ENCODE data around the gene NR2F2. TPM values are rescaled to one million over a fixed set of nuclear protein-coding genes. Genes with fewer than 3 reads are reported as not detected.
"Not testable (repeated sequence)": the region's sequence is repeated elsewhere in the genome, so short reads cannot be mapped to it uniquely, and the experiment has no call there.

NR2F2 gene
- total RNA-seq, 1 experiment from 2014 or later, result 1.3 TPM

- Histone ChIP-seq H3K9me3 (no peaks in the 10 kb centered on the region), H3K36me3 (no peaks in the 10 kb centered on the region), H3K27me3 (no peaks in the 10 kb centered on the region), H3K4me3 (no peak overlapping the region)
- DNase-seq, result no peak
Measured at GRCh38 chr15:96363707-96364106, 33.2 kb downstream of the NR2F2 start.

DNA sequence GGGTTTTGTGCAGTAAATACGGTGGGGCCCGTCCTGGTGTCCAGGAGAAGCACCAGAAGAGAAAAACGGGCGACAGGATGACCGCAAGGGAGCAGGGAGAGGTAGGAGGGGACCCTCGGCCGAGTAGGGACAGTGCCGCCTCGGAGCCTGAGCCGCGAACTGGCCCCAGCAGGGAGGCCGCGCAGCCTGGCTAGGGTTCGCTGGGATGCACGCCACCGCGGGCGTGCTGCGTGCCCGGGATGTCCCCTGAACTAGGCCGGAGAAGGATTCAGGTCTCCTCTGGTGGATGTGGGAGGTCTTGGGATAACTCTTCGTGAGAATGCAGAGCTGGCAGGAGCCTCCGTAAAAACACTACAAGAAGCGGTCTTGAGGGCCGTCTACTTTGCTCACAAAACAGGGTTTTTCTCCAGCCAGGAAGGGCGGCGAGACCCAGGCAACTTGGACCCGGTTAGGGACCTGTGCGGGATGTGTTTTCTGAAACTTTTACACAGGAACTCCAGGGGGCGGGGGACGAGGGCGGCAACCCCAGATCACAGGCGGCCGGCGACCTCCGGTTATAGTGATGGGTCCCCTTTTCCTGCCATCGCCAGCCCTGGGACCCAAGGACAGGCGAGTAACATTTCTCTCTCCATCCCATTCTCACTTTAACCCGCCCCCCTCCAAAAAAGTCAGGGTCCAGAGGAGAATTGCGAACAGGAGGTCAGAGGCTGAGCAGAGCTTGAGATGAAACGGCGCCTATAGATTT, 35.5 kb downstream of the NR2F2 start:
- no peaks in the 10 kb centered on the region for H3K36me3 ChIP-seq
- no peak overlapping the region for H3K4me3 ChIP-seq
- no peaks in the 10 kb centered on the region for H3K27me3 ChIP-seq
- DNase-seq, result no peak
- H3K9me3 ChIP-seq, result no peaks in the 10 kb centered on the region

GRCh38 chr15:96366526-96366877, 36.0 kb downstream of the NR2F2 start:
- H3K9me3 ChIP-seq, result no peaks in the 10 kb centered on the region
- no peak for DNase-seq
- no peak overlapping the region for H3K4me3 ChIP-seq
- H3K27me3 ChIP-seq, result no peaks in the 10 kb centered on the region
- H3K36me3 ChIP-seq, result no peaks in the 10 kb centered on the region

- DNase-seq, result no peak
- no peak overlapping the region for H3K4me3 ChIP-seq
Measured at GRCh38 chr15:96367311-96368200, 37.1 kb downstream of the NR2F2 start.

GRCh38 chr15:96369351-96369750, 38.9 kb downstream of the NR2F2 start:
- Histone ChIP-seq H3K27me3 (no peaks in the 10 kb centered on the region), H3K9me3 (no peaks in the 10 kb centered on the region), H3K4me3 (no peak overlapping the region), H3K36me3 (no peaks in the 10 kb centered on the region)
- DNase-seq, result no peak

More at GRCh38 chr15:96367311-96368200, 37.1 kb downstream of the NR2F2 start:
- H3K36me3 ChIP-seq, result no peaks in the 10 kb centered on the region
- no peaks in the 10 kb centered on the region for H3K27me3 ChIP-seq
- no peaks in the 10 kb centered on the region for H3K9me3 ChIP-seq

DNA sequence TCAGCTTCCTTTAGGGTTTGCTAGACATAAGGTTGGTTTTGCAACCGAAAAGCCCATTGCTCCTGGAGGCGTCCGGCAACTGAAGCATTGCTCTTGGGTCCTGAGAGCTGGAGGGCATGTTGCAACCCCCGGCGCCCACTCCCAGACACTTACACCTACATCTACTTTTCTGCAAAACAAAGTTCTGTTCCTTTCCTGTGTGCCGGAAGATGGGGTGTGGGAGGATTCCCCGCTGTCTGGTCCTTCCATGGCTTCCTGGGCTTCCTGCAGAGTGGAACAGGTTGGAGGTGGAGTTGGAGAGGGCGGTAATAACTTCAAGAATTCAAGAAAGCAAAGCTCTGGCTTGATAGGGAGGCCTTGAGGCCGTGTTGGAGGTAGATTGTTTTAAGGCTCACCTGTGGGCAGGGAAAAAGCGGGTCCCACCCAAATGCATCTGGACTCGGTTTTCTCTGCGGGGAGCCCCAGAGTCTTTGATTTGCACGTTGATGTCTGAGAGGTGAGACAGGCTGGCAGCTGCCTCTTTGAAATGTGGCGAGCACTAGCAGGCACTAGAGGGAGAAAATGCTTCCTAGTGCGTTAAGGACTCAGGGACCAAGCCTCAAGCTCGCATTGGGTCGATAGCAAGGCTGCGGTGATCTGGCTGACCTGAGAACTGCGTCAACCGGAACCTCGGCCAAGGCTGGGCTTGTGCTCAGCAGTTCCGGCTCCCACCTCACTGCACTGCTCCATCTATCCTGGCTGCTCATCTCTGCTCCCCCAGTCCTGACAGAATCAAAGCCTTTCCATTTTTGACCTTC, 39.5 kb downstream of the NR2F2 start:
- Histone ChIP-seq H3K36me3 (no peaks in the 10 kb centered on the region), H3K4me3 (no peak overlapping the region), H3K9me3 (no peaks in the 10 kb centered on the region), H3K27me3 (no peaks in the 10 kb centered on the region)
- DNase-seq, result no peak

DNA sequence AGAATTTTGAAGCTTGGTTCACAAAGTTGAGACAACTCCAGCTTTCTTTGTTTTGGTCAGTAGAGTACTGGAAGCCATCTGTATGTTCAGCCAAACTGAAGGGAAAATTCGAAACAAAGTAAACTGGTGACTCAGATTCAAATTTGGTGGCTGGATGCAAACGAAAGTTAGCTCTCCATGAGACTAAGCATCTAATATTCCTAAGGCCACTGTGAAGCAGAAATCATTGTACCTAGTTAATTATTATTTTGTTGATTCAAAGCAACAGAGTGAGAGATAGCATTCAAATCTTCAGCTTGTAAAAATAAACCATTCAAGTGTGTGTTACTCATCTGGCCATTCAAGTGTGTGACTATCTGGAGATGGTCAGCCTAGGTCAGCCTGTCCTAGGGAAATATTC, 42.1 kb downstream of the NR2F2 start:
- Histone ChIP-seq H3K27me3 (no peaks in the 10 kb centered on the region), H3K4me3 (no peak overlapping the region), H3K36me3 (no peaks in the 10 kb centered on the region), H3K9me3 (no peaks in the 10 kb centered on the region)
- DNase-seq, result no peak

GRCh38 chr15:96374499-96374898, 44.0 kb downstream of the NR2F2 start:
- no peak for DNase-seq
- H3K27me3 ChIP-seq, result no peaks in the 10 kb centered on the region
- no peaks in the 10 kb centered on the region for H3K9me3 ChIP-seq
- no peaks in the 10 kb centered on the region for H3K36me3 ChIP-seq
- no peak overlapping the region for H3K4me3 ChIP-seq

- not testable (repeated sequence) for H3K9me3 ChIP-seq, H3K27me3 ChIP-seq, DNase-seq, H3K36me3 ChIP-seq, H3K4me3 ChIP-seq
Measured at GRCh38 chr15:96379592-96379991, 49.1 kb downstream of the NR2F2 start.

DNA sequence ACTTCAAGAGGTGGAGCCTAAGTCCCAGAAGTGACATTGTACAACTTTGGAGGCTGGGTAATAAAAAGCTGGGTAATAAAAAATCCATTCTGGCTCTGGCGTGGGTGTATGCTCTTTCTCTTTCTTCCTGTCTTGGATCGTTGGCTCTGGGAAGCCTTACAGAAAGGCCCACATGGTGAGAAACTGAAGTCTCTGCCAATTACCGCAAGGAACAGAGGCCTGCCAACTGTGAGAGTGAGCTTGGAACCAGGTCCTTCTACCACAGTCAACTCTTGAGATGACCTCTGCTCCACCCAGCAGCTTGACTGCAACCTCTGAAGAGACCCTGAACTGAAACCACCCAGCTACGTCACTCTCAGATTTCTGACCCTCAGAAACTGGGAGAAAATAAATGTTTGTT, 51.0 kb downstream of the NR2F2 start:
- Histone ChIP-seq H3K27me3 (no peaks in the 10 kb centered on the region), H3K4me3 (no peak overlapping the region), H3K36me3 (no peaks in the 10 kb centered on the region), H3K9me3 (peaks cover 3% of the 10 kb centered on the region; the same call in 1 of the 2 replicates)
- peak; percentile 71 for DNase-seq

DNA sequence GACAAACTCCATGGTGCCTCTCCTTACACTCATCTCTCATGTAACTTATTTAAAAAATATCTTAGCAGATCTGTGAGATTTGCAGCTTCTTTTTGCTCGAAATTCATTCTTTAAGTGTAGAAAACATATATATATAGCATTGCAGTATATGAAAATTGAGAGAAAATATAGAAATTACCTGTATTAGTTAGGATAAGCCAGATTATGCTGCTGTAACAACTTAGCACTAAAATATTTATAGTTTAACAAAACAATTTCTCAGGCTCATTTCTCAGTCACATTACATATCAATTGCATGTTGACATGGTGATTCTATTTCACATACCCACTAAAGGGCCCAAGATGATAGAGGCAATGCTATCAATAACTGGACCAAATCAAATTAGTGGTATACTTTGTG, 54.7 kb downstream of the NR2F2 start:
- Histone ChIP-seq H3K9me3 (peaks cover 3% of the 10 kb centered on the region; the same call in 1 of the 2 replicates), H3K27me3 (no peaks in the 10 kb centered on the region), H3K4me3 (no peak overlapping the region), H3K36me3 (no peaks in the 10 kb centered on the region)
- DNase-seq, result no peak

GRCh38 chr15:96388673-96389072, 58.2 kb downstream of the NR2F2 start:
- no peak for DNase-seq
- H3K4me3 ChIP-seq, result no peak overlapping the region
- H3K9me3 ChIP-seq, result no peaks in the 10 kb centered on the region
- no peaks in the 10 kb centered on the region for H3K27me3 ChIP-seq
- no peaks in the 10 kb centered on the region for H3K36me3 ChIP-seq
